Melanocyte of skin (primary cell): ENCODE data around the gene CKAP4. TPM values are rescaled to one million over a fixed set of nuclear protein-coding genes. Genes with fewer than 3 reads are reported as not detected.

Experiments
- small RNA-seq, 2 donors: library from RNA; depleted of rRNA; stranded (forward); fragments of <200 nt; gene quantifications; one replicate each; pipeline ENCODE3, GENCODE V24; 2012
- total RNA-seq, 2 donors: library from RNA; depleted of rRNA; stranded (reverse); fragments of >200 nt; gene quantifications; 2 replicates each; pipeline ENCODE4 v1.2.3, GENCODE V29; 2012

Gene CKAP4, protein sequence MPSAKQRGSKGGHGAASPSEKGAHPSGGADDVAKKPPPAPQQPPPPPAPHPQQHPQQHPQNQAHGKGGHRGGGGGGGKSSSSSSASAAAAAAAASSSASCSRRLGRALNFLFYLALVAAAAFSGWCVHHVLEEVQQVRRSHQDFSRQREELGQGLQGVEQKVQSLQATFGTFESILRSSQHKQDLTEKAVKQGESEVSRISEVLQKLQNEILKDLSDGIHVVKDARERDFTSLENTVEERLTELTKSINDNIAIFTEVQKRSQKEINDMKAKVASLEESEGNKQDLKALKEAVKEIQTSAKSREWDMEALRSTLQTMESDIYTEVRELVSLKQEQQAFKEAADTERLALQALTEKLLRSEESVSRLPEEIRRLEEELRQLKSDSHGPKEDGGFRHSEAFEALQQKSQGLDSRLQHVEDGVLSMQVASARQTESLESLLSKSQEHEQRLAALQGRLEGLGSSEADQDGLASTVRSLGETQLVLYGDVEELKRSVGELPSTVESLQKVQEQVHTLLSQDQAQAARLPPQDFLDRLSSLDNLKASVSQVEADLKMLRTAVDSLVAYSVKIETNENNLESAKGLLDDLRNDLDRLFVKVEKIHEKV
- total RNA-seq, result 10 to 100 TPM; 37.0 to 40.3 TPM

DNA sequence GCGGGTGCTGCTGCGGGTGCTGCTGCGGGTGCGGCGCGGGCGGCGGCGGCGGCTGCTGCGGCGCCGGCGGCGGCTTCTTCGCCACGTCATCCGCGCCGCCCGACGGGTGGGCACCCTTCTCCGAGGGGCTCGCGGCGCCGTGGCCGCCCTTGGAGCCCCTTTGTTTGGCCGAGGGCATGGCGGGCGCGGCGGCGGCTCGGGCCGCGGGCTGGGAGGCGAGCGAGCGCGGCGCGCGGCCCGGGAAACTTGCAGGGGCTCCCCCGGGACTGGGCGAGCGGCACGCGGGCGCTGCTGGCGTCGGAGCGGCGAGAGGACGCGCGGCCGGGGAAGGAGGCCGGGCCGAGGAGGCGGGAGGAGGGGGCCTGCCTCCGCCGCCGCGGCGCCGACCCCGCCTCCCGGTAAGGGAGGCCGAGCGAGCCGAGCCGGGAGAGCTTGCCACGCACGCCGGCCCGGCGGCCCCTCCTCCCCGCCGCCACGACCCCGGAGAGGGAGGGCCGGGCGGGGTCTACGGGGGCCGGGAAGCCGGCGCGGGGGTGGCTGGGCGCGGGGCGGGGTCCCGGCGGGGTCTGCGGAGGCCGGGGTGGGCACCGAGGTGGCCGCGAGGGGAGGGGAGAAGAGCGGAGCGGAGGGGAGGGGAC, at the start of gene CKAP4:
CKAP4 (minus strand) TSS at position 347 of the 638 bp plus-strand sequence; CDS start at position 178, 169 bp downstream.

Small RNA genes within 50 kb of the gene (small RNA-seq; reads per million reads assigned to genes)
- gene RNU7-94P, result 0 reads per million in 2 donors

Other genes with a start within 250 kb of the CKAP4 start
- gene NUAK1, start 109.1 kb downstream of the CKAP4 start, total RNA-seq, result 1 to 10 TPM in 1 of 2 donors, under 1 TPM in 1; 0.69 to 2.7 TPM
- gene TCP11L2, start 54.7 kb upstream of the CKAP4 start, total RNA-seq, result 10 to 100 TPM in 1 of 2 donors, 1 to 10 TPM in 1; 5.3 to 16.5 TPM
- gene POLR3B, start 109.7 kb upstream of the CKAP4 start, total RNA-seq, result 1 to 10 TPM; 7.7 to 7.9 TPM